Activated CD4-positive, CD25-positive, alpha-beta regulatory T cell treated with anti-CD3 and anti-CD28 coated beads, Interleukin-2, amount 50 U/mL, for 72 hours (primary cell): ENCODE results near the gene NPPB.

Experiments used
- DNase-seq: peaks from one replicate; pipeline ENCODE4 v3.0.0; 2021

Gene NPPB

DNA sequence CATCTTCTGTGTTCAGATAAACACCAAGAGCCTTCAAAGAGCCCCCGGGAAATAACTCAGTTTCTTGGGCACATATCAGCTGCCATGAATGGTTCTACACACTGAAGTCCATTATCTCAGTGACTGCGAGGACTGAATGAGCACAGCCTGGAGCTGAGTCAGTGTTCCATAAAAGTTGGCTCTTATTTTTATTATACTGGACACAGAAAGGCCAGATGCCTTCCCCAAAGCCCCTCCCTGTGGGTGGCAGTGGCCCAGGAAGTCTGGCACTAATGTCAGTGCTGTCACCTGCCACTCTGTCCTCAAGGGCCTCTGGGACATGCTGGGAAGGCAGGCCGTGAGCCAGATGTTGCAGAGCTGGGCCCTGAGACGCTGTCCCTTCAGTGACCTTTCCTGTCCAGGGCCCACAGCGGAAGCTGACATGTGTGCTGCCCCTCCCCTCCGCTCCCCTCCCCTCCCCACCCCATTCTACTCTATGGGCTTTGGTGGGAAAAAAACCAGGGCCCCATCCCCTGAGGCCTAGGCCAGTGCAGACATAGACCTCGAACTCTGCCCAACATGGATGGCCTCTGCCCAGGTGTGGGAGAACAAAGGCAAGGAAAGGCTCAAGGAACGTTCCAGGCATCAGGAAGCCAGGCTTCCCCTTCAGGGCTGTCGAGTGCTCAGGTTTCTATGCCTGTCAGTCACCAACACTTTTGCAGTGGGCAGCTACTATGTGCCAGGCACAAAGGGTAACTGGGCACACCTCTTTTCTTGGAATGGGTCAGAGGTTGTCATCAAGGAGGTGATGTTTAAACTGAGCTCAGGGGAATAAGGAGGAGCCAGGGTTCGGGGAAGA, 22.4 kb upstream of the NPPB start:
- DNase-seq = no peak

DNA sequence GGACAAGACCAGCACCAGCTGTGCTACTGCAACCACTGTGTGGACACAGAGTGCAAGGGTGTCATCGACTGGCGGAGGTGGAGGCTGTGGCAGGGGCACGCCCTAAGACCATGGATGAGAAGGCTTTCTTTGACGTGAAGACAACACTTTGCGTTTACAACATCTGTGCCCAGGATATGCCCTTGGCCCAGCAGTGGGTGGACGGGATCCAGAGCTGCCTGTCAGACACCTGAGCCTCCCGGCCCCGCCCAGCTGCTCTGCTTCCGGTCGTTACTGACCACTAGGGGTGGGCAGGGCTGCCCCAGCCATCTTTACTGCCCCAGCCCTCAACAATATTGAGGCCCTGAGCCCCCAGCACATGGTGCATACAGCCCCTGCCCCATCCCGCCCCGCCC, 21.4 kb upstream of the NPPB start:
- no peak for DNase-seq

DNA sequence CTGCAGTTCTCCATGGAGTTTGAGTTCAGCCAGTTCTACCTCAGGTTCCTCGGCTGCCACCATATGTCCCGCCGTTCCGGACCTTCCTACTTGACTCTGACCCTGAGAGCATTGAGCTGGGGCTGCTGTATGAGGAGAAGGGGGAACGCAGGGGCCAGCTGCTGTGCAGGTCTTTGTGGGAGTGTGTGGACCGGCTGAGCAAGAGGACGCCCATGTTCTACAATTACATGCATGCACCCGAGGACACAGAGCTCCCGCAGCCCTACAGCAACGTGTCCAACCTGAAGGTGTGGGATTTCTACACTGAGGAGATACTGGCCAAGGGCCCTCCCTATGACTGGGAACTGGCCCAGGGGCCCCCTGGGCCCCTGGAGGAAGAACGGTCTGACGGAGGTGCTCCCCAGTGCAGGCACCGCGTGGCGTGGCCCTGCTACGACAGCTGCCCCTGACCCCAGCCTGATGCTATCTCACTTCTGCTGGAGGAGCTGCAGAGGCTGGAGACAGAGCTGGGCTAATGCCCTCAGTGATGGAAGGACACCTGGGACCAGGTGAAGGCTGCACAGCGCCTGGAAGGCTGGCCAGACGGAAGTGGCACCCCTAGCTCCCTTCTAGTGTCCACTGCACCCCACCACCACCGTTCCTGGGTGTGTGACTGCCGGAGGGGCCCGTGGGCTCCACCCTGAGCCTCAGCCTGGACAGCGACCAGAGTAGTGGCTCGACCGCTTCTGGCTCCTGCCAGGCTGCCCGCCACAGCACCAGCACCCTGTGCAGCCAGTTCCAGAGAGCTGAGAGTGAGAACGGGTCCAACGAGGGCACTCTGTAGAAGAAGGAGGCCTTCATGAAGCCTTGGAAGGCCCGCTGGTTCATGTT, 20.8 kb upstream of the NPPB start:
- no peak for DNase-seq

DNA sequence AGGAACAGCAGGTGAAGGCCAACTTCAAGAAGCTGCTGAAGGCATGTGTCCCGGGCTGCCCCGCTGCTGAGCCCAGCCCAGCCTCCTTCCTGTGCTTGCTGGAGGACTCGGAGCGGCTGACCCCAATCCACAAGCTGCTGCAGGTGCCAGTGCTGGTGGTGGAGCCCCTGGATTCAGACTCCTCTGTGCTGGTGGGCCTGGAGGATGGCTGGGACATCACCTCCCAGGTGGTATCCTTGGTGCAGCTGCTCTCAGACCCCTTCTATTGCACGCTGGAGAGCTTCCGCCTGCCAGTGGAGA, 20.1 kb upstream of the NPPB start:
- no peak for DNase-seq

DNA sequence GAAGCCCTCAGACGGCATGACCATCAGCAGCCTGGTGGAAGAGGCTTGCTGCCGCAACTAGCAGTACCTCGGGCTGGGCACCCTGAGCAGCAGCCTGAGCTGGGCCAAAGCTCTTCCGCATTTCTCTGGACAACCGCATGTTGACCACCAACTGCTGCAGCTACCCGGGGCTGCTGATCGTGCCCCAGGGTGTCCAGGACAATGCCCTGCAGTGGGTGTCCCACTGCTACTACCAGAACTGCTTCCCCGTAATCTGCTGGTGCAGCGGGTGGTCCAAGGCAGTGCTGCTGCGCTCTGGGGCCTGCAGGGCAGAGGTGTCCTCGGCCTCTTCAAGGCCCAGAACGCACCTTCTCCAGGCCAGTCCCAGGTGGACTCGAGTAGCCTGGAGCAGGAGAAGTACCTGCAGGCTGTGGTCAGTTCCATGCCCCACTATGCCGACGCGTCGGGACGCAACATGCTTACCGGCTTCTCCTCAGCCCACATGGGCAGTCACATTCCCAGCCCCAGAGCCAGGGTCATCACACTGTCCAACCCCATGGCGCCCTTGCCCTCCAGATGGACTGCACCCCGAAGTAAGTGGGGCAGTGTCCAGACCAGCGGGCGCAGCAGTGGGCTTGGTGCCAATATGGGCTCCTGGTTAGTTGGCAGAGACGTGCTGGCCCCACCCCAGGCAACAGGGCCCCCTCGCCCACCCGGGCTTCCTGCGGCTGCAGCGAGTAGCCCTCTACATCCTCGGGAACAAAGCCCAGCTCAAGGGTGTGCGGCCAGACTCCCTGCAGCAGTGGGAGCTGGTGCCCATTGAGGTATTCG, 19.5 kb upstream of the NPPB start:
- no peak for DNase-seq

DNA sequence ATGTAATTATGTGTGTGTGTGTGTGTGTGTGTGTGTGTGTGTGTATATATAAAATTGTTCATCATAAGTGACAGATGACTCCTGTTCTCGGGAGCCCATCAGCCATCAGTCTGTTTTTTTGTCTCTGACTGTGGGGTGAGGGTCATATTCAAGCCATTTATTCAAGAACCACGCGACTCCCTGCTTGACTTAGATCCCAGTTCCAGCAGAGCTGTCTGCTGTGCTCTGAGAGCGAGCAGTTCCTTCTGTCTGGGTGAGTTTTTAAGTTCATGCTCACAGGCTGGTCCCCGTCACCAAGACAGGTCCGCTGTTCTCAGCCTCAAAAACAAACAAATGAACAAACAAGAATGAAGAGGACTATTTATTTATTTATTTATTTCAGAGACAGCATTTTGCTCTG, 18.3 kb upstream of the NPPB start:
- no peak for DNase-seq

DNA sequence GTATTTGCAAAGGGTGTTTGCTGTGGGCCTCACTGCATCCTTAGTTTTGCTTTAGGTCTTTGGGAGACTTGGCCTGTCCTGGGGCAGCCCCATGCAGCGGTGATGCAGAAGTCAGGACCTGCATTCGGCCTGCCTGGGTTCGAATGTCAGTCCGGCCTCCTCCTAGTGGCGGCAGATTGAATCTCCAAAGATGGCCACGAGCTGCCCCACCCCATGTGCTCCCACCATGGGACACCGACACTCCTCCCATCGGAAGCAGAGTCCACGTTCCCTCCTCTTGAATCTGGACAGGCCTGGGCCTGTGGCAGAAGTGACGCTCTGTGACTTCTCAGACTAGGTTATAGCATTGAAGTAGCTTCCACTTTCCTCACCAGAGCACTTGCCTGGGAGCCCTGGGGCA, 16.3 kb upstream of the NPPB start:
- no peak for DNase-seq

DNA sequence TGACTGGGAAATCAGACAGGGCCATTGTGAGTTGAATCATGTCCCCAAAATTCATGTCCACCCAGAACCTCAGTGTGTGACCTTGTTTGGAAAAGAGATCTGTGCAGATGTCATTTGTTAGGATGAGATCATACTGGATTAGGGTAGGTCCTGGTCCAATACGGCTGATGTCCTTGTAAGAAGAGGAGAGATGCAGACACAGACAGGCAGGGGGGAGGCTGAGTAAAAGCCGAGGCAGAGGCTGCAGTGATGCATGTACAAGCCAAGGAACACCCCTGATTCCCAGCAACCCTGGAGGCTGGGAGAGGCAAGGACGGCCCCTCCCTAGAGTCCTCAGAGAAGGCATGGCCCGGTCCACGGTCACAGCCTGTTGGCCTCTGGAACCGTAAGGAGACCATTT, 15.9 kb upstream of the NPPB start:
- DNase-seq = no peak

DNA sequence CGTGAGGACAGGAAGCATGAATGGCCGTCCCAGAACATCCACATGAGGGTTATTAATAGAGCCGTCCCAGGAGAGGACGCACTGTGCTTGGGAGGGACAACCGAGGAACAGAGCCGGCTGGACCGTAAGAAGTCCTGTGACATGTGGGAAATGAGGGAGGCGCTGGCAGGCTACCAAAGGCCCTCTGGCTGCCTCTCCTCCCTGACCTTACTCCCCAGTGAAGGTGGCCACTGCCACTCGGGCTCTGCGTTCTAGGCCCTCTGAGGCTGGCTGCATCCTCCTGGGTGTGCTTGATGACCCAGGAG, 15.5 kb upstream of the NPPB start:
- no peak for DNase-seq

DNA sequence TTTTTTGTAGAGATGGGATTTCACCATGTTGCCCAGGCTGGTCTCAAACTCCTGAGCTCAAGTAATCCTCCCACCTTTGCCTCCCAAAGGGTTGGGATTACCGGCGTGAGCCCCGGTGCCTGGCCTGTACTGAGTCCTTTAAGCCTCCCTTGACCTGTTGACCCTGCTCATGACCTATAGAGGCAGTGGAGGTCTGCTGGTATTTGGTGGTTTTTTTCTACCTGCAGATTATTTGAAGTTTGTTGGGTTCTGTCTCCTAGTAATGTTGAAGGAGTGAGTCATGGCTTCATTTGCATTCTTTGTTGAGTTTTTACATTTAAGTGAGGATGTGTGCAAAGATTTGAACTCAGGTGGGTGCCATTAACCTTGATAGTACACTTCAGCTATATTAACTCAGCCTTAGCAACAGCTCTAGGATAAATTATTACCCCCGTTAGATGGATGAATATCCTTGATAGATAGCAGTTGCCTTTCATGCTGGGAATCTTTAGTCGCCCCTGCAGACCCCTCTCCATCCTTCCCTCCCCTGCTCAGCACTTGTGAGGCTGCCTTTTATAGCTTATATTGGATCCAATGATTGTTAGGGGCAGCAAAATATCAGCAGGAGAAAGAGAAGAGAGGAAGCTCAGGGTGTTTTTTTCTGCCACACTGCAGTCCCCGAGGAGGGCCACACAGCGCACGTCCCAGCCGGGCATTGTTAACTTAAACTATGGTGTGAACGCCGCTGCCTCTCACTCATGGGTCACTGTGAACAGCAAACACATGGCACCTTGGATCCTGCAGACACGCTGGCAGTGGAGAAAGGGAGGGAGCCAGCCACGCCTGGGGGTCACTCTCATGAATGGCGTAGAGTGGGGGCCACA, 14.9 kb upstream of the NPPB start:
- no peak for DNase-seq

DNA sequence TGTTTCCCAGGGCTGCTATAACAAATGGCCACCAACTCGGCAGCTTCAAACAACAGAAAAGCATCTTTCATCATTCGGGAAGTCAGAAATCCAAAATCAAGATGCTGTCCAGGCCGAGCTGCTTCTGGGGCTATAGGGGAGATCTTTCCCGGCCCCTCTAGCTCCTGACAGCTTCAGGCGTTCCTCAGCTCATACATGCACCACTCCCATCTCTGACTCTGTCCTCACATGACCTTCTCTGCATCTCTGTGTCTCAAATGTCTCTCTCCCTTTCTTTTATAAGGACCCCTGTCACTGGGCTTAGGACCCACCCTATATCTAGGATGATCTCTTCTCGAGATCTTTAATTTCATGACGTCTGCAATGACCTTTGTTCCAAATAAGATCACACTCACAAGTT, 13.8 kb upstream of the NPPB start:
- no peak for DNase-seq

DNA sequence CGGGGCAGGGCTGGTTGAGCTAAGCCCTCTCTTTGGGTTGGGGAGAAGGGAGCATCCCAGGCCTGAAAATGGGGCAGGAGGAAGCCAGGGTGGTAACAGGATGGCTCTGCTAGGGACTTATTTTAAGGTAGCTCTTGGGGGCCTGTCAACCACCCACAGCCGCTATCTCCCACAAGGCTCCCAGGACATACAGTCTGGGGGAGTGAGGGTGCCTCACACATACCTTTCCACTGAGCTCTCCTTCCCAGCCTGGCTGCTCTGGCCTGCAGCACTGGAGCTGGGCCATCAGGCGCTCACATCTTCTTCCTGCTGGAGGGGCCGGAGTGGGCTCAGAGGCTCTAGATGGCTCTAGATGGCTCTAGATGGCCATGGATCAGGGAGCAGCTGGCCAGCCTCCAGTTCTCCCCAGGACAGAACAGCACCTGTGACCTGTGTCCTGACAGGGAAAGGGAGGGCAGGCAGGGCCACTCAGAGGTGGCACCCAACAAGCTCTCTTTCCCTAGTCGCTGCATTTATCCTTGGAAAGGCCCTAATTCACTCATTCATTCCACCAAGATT, 11.0 kb upstream of the NPPB start:
- no peak for DNase-seq

DNA sequence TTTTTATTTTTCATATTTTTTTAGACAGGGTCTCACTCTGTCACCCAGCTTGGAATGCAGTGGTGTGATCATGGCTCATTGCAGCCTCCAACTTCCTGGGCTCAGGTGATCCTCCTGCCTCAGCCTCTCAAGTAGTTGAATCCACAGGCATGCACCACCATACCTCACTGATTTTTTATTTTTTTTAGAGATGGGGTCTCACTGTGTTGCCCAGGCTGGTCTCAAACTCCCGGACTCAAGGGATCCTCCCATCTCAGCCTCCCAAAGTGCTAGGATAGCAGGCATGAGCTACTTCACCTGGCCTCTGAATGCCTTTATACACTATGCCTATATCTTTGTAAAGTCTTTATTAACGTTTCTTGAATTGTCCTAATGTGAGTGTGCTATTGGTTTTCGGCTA, 10.4 kb upstream of the NPPB start:
- no peak for DNase-seq

DNA sequence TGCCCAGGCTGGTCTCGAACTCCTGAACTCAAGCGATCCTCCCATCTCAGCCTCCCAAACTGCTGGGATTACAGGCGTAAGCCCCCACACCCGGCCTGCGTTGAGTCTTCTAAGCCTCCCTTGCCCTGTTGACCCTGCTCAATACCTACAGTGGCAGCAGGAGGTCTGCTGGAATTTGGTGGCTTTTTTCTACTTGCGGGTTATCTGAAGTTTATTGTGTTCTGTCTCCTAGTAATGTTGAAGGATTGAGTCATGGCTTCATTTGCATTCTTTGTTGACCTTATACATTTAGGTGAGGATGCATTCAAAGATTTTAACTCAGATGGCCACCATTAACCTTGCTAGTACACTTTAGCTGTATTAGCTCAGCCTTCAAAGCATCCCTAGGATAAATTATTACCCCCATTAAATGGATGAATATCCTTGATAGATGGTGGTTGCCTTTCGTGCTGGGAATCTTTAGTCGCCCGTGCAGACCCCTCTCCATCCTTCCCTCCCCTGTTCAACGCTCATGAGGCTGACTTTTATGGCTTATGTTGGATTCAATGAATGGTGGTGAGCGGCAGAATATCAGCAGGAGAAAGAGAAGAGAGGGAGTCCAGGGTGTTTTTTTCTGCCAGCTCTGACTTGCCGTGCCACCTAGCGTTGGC, 9.7 kb upstream of the NPPB start:
- no peak for DNase-seq

DNA sequence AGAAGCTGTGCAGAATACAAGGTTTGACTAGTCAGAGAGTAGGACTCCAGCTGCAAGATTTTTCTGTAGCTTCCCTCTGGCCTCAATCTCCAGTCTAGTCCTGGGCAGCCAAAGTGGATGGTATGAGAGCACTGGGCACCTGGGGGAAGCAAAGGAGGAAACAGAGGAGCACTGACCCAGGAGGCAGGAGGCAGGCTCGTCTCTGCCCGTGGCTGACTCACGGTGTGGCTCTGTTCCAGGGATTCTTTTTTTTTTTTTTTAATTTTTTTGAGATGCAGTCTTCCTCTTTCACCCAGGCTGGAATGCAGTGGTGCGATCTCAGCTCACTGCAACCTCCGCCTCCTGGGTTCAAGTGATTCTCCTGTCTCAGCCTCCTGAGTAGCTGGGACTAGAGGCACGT, 4.1 kb upstream of the NPPB start:
- no peak for DNase-seq

DNA sequence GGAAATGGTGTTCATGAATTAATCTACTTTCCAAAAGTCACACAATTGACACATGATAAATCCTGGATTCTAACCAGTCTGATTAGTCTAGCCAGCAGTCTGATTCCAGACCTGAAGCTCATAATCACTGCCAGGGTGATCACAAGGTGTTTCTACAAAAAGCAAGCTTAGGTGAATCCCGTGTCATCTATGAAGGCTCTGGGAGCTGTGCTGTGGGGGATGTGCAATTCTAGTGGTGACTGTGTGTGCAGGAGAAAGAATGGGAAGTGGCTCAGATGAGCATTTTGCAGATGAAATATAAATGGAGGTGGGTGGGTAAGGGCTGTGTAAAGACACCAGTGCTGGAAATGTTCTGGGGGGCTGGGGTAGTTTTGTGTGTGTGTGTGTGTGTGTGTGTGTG, 1.8 kb upstream of the NPPB start:
- DNase-seq = no peak

DNA sequence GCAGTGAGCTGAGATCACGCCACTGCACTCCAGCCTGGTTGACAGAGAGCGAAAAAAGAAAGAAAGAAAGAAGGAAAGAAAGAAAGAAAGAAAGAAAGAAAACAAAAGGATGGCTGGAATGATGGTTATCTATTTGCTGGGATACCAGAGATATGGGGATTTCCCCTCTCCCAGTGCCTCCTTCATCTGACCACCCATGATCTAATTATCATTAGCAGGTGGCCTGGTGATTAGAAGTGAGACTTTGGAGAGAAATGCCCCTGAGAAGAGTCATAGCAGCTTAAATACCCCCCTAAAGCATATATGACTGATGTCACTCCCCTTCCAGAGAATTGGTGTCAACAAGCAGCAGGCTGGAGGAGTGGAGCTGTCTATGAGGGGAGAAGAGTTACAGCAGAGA, 1.3 kb upstream of the NPPB start:
- no peak for DNase-seq

DNA sequence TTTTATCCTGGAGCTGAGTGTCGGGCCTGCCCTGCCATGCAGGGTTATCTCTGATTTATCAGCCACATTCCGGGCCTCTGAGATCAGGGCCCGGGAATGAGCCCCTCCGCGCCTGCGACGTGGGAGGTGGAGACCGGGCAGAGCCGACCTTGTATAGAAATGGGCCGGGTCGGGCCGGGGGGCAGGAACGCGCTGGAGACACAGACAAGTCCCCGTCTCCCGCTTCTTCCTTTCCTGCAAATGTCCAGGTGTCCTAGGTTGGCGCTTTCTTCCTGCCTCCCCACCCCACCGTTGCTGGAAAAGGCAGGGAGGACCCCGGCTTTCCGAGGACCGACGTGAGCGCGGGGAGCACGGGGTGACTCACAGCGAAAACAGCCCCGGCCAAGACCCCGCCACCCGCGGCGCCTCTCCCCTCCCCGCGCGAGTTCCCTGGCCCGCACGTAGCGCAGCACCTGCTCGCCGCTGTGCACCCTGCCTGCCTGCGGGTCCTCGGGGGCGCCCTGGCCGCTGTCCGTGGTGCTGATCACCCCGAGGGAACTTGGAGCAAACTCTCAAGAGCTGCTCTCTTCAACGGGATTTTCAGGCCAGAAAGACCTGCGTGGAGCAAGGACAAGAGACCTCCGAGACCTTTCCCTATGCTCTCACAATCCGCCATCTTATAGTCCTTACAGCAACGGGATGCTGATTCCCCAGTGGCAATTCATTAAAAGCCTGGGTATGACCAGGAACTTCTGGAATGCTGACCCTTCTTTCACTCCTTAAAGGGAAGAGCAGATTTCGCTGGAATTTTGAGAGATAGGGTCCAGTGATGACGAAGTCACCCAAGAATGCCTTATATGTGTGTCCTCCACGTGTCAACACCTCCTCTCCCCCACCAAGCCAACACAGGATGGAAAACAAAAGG, 475 bp upstream of the NPPB start:
- DNase-seq = peak; percentile 58

DNA sequence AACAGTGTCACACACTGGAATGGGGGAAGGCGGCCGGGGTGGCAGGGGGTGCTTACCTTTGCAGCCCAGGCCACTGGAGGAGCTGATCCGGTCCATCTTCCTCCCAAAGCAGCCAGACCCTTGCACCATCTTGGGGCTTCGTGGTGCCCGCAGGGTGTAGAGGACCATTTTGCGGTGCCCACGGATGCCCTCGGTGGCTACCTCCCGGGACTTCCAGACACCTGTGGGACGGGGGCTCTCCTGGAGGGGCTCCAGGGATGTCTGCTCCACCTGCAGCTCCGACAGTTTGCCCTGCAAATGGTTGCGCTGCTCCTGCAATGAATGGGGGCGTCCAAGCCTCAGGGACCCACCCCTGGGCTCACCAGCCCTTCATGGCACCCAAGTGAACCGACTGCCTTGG, 587 bp downstream of the NPPB start:
- DNase-seq = no peak

DNA sequence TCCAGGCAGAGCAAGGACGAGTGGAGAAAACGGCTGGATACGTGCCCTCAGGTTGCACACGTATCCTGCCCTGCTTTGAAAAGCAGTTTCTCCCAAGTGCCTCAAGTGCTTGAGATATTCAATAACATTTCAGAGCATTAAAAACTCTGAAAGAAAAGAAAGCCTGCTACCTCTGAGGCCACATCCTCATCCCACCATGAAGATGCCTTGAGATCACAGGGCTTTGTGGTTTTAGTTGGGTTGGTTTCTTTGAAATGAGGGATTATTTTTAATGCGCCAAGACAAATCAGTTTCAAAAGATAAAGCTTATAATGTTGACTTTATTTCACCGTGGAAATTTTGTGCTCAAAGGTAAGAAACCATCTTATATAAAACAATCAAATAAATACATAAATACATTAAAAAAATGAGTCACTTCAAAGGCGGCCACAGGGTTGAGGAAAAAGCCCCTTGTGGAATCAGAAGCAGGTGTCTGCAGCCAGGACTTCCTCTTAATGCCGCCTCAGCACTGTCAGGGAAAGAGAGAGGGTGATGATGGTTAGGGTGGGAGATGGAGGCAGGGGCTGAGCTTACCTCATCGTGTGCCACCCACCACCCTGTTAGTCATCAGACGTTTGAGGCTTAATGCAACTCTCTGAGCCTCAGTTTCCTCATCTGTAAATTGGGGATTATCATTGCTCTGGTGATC, 1.4 kb downstream of the NPPB start:
- DNase-seq = no peak
